LNCaP clone FGC (cell line): ENCODE measurements around the gene DRD2.

Source experiments
- DNase-seq: peaks from one replicate; pipeline ENCODE4 v3.0.0-alpha.2; 2011; ENCODE audit warnings: low read depth
- H3K4me3 ChIP-seq: 2 replicates; pipeline ENCODE4 v1.5.1; 2011; ENCODE audit warnings: mild to moderate bottlenecking, low read depth, low read length, control low read depth
- CTCF ChIP-seq: IDR thresholded peaks from 2 replicates; pipeline ENCODE4 v1.5.1; 2012; ENCODE audit warnings: mild to moderate bottlenecking; ENCODE audit not compliant: control insufficient read depth, insufficient read depth; ENCODE audit errors: extremely low read depth

DRD2 gene

GRCh38 chr11:113447621-113448315 lies 27.4 kb downstream of the DRD2 start:
- no peak overlapping the region for H3K4me3 ChIP-seq
- no peak for DNase-seq
- TF ChIP-seq CTCF = no peak

GRCh38 chr11:113446938-113447337 lies 28.3 kb downstream of the DRD2 start:
- DNase-seq = no peak
- no peak for TF ChIP-seq CTCF
- H3K4me3 ChIP-seq = no peak overlapping the region

- no peak for TF ChIP-seq CTCF
- DNase-seq = no peak
- H3K4me3 ChIP-seq = no peak overlapping the region
Measured at GRCh38 chr11:113446112-113446511, 29.1 kb downstream of the DRD2 start.

GRCh38 chr11:113444502-113445123 lies 30.6 kb downstream of the DRD2 start:
- TF ChIP-seq CTCF = no peak
- no peak for DNase-seq
- H3K4me3 ChIP-seq = no peak overlapping the region

GRCh38 chr11:113440816-113441215 lies 34.4 kb downstream of the DRD2 start:
- TF ChIP-seq CTCF = no peak
- DNase-seq = no peak
- no peak overlapping the region for H3K4me3 ChIP-seq

GRCh38 chr11:113436672-113437252 lies 38.4 kb downstream of the DRD2 start:
- H3K4me3 ChIP-seq = no peak overlapping the region
- no peak for TF ChIP-seq CTCF
- DNase-seq = no peak
